HFFc6 (cell line): Measurements from ENCODE around the gene PRELID2. TPM values are rescaled to one million over a fixed set of nuclear protein-coding genes. Genes with fewer than 3 reads are reported as not detected.

Experiments used
- DNase-seq: peaks from one replicate; pipeline ENCODE4 v3.0.0-alpha.2; 2018
- H3K27ac Mint-ChIP-seq: 2 replicates; pipeline ENCODE4 v1.8.0; 2020; ENCODE audit warnings: mild to moderate bottlenecking, mixed read lengths
- H3K27me3 Mint-ChIP-seq: 2 replicates; pipeline ENCODE4 v1.8.0; 2021; ENCODE audit warnings: mild to moderate bottlenecking, moderate library complexity, mixed read lengths; ENCODE audit not compliant: insufficient read depth
- H3K36me3 Mint-ChIP-seq: 2 replicates; pipeline ENCODE4 v1.8.0; 2021; ENCODE audit warnings: low read depth, mixed read lengths
- H3K4me1 Mint-ChIP-seq: 2 replicates; pipeline ENCODE4 v1.8.0; 2020; ENCODE audit warnings: low read depth, mixed read lengths
- H3K4me3 Mint-ChIP-seq: 2 replicates; pipeline ENCODE4 v1.8.0; 2020; ENCODE audit warnings: mild to moderate bottlenecking, moderate library complexity, mixed read lengths
- H3K9me3 Mint-ChIP-seq: 2 replicates; pipeline ENCODE4 v1.8.0; 2020; ENCODE audit warnings: mild to moderate bottlenecking, mixed read lengths
- CTCF ChIP-seq: fragments of 200-600 bp; sonication (generic); IDR thresholded peaks from 2 replicates; pipeline ENCODE4 v1.5.0; 2021; ENCODE audit warnings: antibody characterized with exemption, mild to moderate bottlenecking
- total RNA-seq, 6 experiments: library from RNA; stranded (reverse); fragmentation: NEBNext Ultra II Directional; extraction: Animal tissue kit (Norgen Biotek cat#: 25700); gene quantifications; 2 replicates in 1 of 6; 3 replicates in 5 of 6; pipeline ENCODE4 v1.2.3, GENCODE V29; 2021

The PRELID2 gene
- total RNA-seq, 6 experiments from 2014 or later, result 3.6 to 8.8 (median 6.4) TPM

- Mint-ChIP-seq H3K4me3 (no peak overlapping the region), H3K27ac (peak overlapping the region; percentile 15; the same call in 1 of the 2 replicates), H3K36me3 (no peaks in the 10 kb centered on the region), H3K27me3 (no peaks in the 10 kb centered on the region), H3K9me3 (no peaks in the 10 kb centered on the region), H3K4me1 (peaks cover 10% of the 10 kb centered on the region)
- peak; percentile 74 for TF ChIP-seq CTCF
- DNase-seq, result peak; percentile 41
These were observed 116.2 kb downstream of the PRELID2 start for GRCh38 chr5:145718956-145719355.

DNA sequence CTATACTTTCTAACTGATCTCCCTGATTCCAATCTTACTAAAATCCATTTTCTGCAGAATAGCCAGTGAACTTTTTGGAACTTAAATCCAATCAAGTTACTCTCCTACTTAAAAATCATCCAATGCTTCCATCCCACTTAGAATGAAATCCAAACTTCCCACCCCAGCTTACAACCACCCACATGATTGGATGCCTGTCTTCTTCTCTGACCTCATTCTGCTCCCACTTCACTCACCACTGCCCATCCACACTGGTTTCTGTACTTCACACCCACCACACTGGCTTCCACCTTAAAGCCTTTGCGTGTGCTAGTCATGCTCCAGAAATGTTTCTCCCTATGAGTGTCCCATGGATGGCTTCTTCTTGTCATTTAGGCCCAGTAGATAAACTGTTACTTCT is 119.7 kb downstream of the PRELID2 start:
- no peak for TF ChIP-seq CTCF
- no peak for DNase-seq
- no peaks in the 10 kb centered on the region for H3K9me3 Mint-ChIP-seq
- H3K27me3 Mint-ChIP-seq, result no peaks in the 10 kb centered on the region
- no peaks in the 10 kb centered on the region for H3K36me3 Mint-ChIP-seq
- H3K4me3 Mint-ChIP-seq, result no peak overlapping the region
- H3K4me1 Mint-ChIP-seq, result peaks cover 10% of the 10 kb centered on the region
- H3K27ac Mint-ChIP-seq, result no peak overlapping the region

- no peaks in the 10 kb centered on the region for H3K4me1 Mint-ChIP-seq
- no peaks in the 10 kb centered on the region for H3K36me3 Mint-ChIP-seq
- H3K4me3 Mint-ChIP-seq, result no peak overlapping the region
- no peak overlapping the region for H3K27ac Mint-ChIP-seq
- no peak for TF ChIP-seq CTCF
- no peaks in the 10 kb centered on the region for H3K27me3 Mint-ChIP-seq
- DNase-seq, result no peak
- H3K9me3 Mint-ChIP-seq, result no peaks in the 10 kb centered on the region
These were observed 122.9 kb downstream of the PRELID2 start for GRCh38 chr5:145712245-145712644.

DNA sequence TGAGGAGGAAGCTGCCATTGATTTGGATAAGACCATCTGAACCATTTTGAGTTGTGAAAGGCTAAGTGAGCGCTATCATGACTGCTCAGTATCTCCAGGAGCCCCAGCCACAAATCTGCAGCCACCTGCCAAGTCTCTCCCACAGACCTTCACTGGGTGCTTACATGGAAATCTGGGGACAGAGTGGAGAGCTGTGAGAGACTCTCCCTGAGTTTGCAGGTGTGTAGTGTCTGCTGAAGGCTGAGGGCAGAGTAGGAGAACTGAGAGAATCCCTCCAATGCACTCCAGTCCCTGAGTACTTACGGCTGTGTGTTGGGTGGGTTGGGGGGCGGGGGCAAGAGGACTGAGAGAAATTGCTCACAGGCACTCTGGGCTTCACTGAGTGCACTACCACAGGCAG is 123.7 kb downstream of the PRELID2 start:
- no peak for TF ChIP-seq CTCF
- no peaks in the 10 kb centered on the region for H3K27me3 Mint-ChIP-seq
- no peak overlapping the region for H3K27ac Mint-ChIP-seq
- no peaks in the 10 kb centered on the region for H3K4me1 Mint-ChIP-seq
- DNase-seq, result no peak
- no peaks in the 10 kb centered on the region for H3K36me3 Mint-ChIP-seq
- no peaks in the 10 kb centered on the region for H3K9me3 Mint-ChIP-seq
- H3K4me3 Mint-ChIP-seq, result no peak overlapping the region

Other genes with a start within 250 kb of the PRELID2 start
- gene GRXCR2, start 37.7 kb upstream of the PRELID2 start, total RNA-seq, result not detected
- 1 to 10 TPM in 2 of 6 experiments, under 1 TPM in 4; 0.43 to 1.7 (median 0.66) TPM for gene SH3RF2, start 101.2 kb upstream of the PRELID2 start, total RNA-seq